K562 (cell line): ENCODE results near the gene KLK13. TPM values are rescaled to one million over a fixed set of nuclear protein-coding genes. Genes with fewer than 3 reads are reported as not detected.

ENCODE experiments used
- ARHGAP35 ChIP-seq: fragments of 450-650 bp; IDR thresholded peaks from 2 replicates; pipeline ENCODE4 v1.6.1; 2018; ENCODE audit not compliant: partially characterized antibody
- ARID3A ChIP-seq: IDR thresholded peaks from 2 replicates; pipeline ENCODE4 v1.6.1; 2012; ENCODE audit warnings: low read depth, low read length, improper control_type of control experiment, borderline replicate concordance
- ATF3 ChIP-seq, 2 experiments: fragments of 450-650 bp in 1 of 2; sonication (generic) in 1 of 2; formaldehyde crosslinking in 1 of 2; IDR thresholded peaks in 1 of 2; conservative IDR thresholded peaks in 1 of 2; 2 replicates each; pipeline versions ENCODE4 v1.6.1 to v1.8.1; 2016 to 2023; ENCODE audit warnings: mild to moderate bottlenecking in 2 of 2, moderate library complexity in 2 of 2, inconsistent platforms in 1 of 2, missing genetic modification reagents in 1 of 2
- CBFA2T2 ChIP-seq: fragments of 450-650 bp; conservative IDR thresholded peaks from 2 replicates; pipeline ENCODE4 v1.6.1; 2017; ENCODE audit warnings: mild to moderate bottlenecking
- CGGBP1 ChIP-seq: fragments of 250-450 bp; sonication (Bioruptor Pico); IDR thresholded peaks from 2 replicates; pipeline ENCODE4 v1.9.0; 2021; ENCODE audit warnings: mild to moderate bottlenecking
- FOSL1 ChIP-seq: fragments of 200-800 bp; sonication (Bioruptor generic); conservative IDR thresholded peaks from 2 replicates; pipeline ENCODE4 v1.6.1; 2016; ENCODE audit warnings: missing genetic modification characterization, missing compliant biosample characterization
- FOXP4 ChIP-seq: sonication (generic); formaldehyde crosslinking; IDR thresholded peaks from 2 replicates; pipeline ENCODE4 v1.8.0; 2022; ENCODE audit warnings: mild to moderate bottlenecking, missing genetic modification reagents, borderline replicate concordance
- HDAC3 ChIP-seq: fragments of 450-650 bp; IDR thresholded peaks from 2 replicates; pipeline ENCODE4 v1.6.1; 2018; ENCODE audit warnings: borderline replicate concordance, mild to moderate bottlenecking, moderate library complexity; ENCODE audit not compliant: partially characterized antibody
- HSF4 ChIP-seq: fragments of 250-450 bp; sonication (Bioruptor Pico); IDR thresholded peaks from 2 replicates; pipeline ENCODE4 v2.1.2; 2022; ENCODE audit warnings: mild to moderate bottlenecking, moderate library complexity, borderline replicate concordance
- IRF2 ChIP-seq: sonication (generic); formaldehyde crosslinking; IDR thresholded peaks from 2 replicates; pipeline ENCODE4 v1.8.1; 2022; ENCODE audit warnings: mild to moderate bottlenecking, missing genetic modification reagents
- MAFK ChIP-seq: IDR thresholded peaks from 2 replicates; pipeline ENCODE4 v1.6.1; 2011; ENCODE audit warnings: low read length, improper control_type of control experiment
- MTA1 ChIP-seq: fragments of 450-650 bp; IDR thresholded peaks from 2 replicates; pipeline ENCODE4 v1.6.1; 2017; ENCODE audit warnings: borderline replicate concordance
- MTF1 ChIP-seq: fragments of 250-450 bp; sonication (Bioruptor Pico); IDR thresholded peaks from 2 replicates; pipeline ENCODE4 v1.9.0; 2021; ENCODE audit warnings: moderate library complexity, mild to moderate bottlenecking, inconsistent platforms, borderline replicate concordance
- NFXL1 ChIP-seq: fragments of 450-650 bp; formaldehyde crosslinking; IDR thresholded peaks from 2 replicates; pipeline ENCODE4 v1.4.0; 2021; ENCODE audit warnings: mild to moderate bottlenecking
- NR2F6 ChIP-seq: fragments of 450-650 bp; formaldehyde crosslinking; IDR thresholded peaks from 2 replicates; pipeline ENCODE4 v1.4.0; 2020; ENCODE audit warnings: mild to moderate bottlenecking
- RBM15 ChIP-seq: fragments of 200-400 bp; formaldehyde crosslinking; IDR thresholded peaks from 2 replicates; pipeline ENCODE4 v1.6.1; 2018; ENCODE audit warnings: mild to moderate bottlenecking, low read length, moderate library complexity; ENCODE audit not compliant: insufficient read depth
- SPI1 ChIP-seq: IDR thresholded peaks from 2 replicates; pipeline ENCODE4 v1.6.1; 2011; ENCODE audit warnings: low read depth, low read length, control low read depth, borderline replicate concordance
- SUPT5H ChIP-seq: fragments of 450-650 bp; IDR thresholded peaks from 2 replicates; pipeline ENCODE4 v1.6.1; 2016
- ZFX ChIP-seq: sonication (generic); formaldehyde crosslinking; IDR thresholded peaks from 2 replicates; pipeline ENCODE4 v1.8.0; 2022; ENCODE audit warnings: mild to moderate bottlenecking, missing genetic modification reagents, moderate library complexity
- ZNF133 ChIP-seq: fragments of 250-450 bp; sonication (Bioruptor Pico); IDR thresholded peaks from 2 replicates; pipeline ENCODE4 v1.4.0; 2020; ENCODE audit warnings: mild to moderate bottlenecking
- ZNF274 ChIP-seq: IDR thresholded peaks from 2 replicates; pipeline ENCODE4 v1.6.1; 2011; ENCODE audit warnings: low read depth, mild to moderate bottlenecking, low read length, moderate library complexity, borderline replicate concordance
- ZNF695 ChIP-seq: fragments of 450-650 bp; formaldehyde crosslinking; IDR thresholded peaks from 2 replicates; pipeline ENCODE4 v1.4.0; 2020; ENCODE audit warnings: mild to moderate bottlenecking, moderate library complexity
- polyA plus RNA-seq, 8 experiments: library from polyadenylated mRNA; depleted of rRNA in 4 of 8; stranded (reverse) in 5 of 8; unstranded in 3 of 8; fragments of >200 nt; fragmentation: Nextera tagmentation in 2 of 8; fragmentation: Illumina TruSeq in 1 of 8; extraction: Ambion mirVana in 2 of 8; extraction: Trizol in 1 of 8; gene quantifications; 2 replicates each; pipeline versions ENCODE4 v1.2.1 to v1.2.3, GENCODE V29; 2011 to 2014; ENCODE audit warnings: inconsistent platforms in 1 of 8, missing spikeins in 1 of 8
- total RNA-seq, 7 experiments: library from RNA; depleted of rRNA in 6 of 7; stranded (reverse); fragments of >200 nt in 6 of 7; fragmentation: Illumina TruSeq in 2 of 7; extraction: Trizol in 2 of 7; gene quantifications; 2 replicates each; pipeline versions ENCODE4 v1.2.1 to v1.2.3, GENCODE V29; 2011 to 2021; ENCODE audit warnings: low replicate concordance in 1 of 7

Gene KLK13
- total and polyA plus RNA-seq, 9 of the 15 experiments (the other 6 are each of a cell fraction or from before 2014, with no cell fraction given), result 0.72 to 9.0 (median 2.3) TPM

- TF ChIP-seq RBM15 (no peak), NFXL1 (no peak), ZNF695 (CRISPR knock-in tag) (no peak), FOSL1 (tag) (peak; percentile 55), ZFX (CRISPR knock-in tag) (peak; percentile 97), ZNF274 (no peak), IRF2 (CRISPR knock-in tag) (no peak), ZNF133 (CRISPR knock-in tag) (no peak), ARHGAP35 (no peak), CGGBP1 (CRISPR knock-in tag) (no peak), MAFK (peak; percentile 33; the same call in 1 of the 2 replicates), NR2F6 (CRISPR knock-in tag) (no peak), SUPT5H (peak; percentile 81), HDAC3 (no peak), SPI1 (0 out of 2 replicates have a peak, but pooled peaks have one; percentile 53), MTF1 (no peak), ARID3A (no peak), CBFA2T2 (no peak), HSF4 (CRISPR knock-in tag) (no peak), MTA1 (no peak), ATF3 (IDR thresholded peaks at IDR 0.05) (no peak), ATF3 (CRISPR knock-in tag; conservative IDR thresholded peaks at IDR 0.05) (no peak), FOXP4 (CRISPR knock-in tag) (no peak)
Observed at GRCh38 chr19:51108066-51108804, 43.3 kb upstream of the KLK13 start, which contains the start of gene CTU1 (continued).
